Calu3 (cell line): ENCODE data around the gene SH2D6. TPM values are rescaled to one million over a fixed set of nuclear protein-coding genes. Genes with fewer than 3 reads are reported as not detected.
A peak's percentile ranks its signal among the peaks of the same experiment; 100 is the strongest.

ENCODE experiments used
- BruUV-seq: library from RNA; stranded (reverse); fragments of 400-500 nt; replicated peaks from 2 replicates; lab custom pipeline; 2021; lab: Mats Ljungman, UMichigan
- CTCF ChIA-PET: fragments of 300-600 bp; sonication (Branson Sonifier 250); formaldehyde crosslinking; loops from one replicate; lab custom pipeline; 2022; ENCODE audit warnings: antibody characterized with exemption; lab: Charles Lee
- DNase-seq: peaks from one replicate; pipeline ENCODE4 v3.0.0; 2022
- H3K27ac Mint-ChIP-seq: one replicate; pipeline ENCODE4 v1.8.0; 2022; ENCODE audit warnings: mixed read lengths; ENCODE audit not compliant: unreplicated experiment
- H3K27me3 Mint-ChIP-seq: one replicate; pipeline ENCODE4 v1.8.0; 2022; ENCODE audit warnings: mixed read lengths; ENCODE audit not compliant: unreplicated experiment
- H3K36me3 Mint-ChIP-seq: one replicate; pipeline ENCODE4 v1.8.0; 2022; ENCODE audit warnings: mild to moderate bottlenecking, moderate library complexity, mixed read lengths; ENCODE audit not compliant: insufficient read depth, unreplicated experiment
- H3K4me1 Mint-ChIP-seq: one replicate; pipeline ENCODE4 v1.8.0; 2022; ENCODE audit warnings: mild to moderate bottlenecking, low read depth, mixed read lengths; ENCODE audit not compliant: unreplicated experiment
- H3K4me3 Mint-ChIP-seq: one replicate; pipeline ENCODE4 v1.8.0; 2022; ENCODE audit warnings: mild to moderate bottlenecking, low read depth, moderate library complexity, mixed read lengths; ENCODE audit not compliant: unreplicated experiment
- H3K9me3 Mint-ChIP-seq: one replicate; pipeline ENCODE4 v1.8.0; 2022; ENCODE audit warnings: low read depth, mixed read lengths; ENCODE audit not compliant: unreplicated experiment
- CTCF ChIP-seq: fragments of 200-600 bp; IDR thresholded peaks from one replicate; pipeline ENCODE4 v1.8.0; 2022; ENCODE audit warnings: antibody characterized with exemption; ENCODE audit not compliant: unreplicated experiment
- intact Hi-C: fragments of 100-400 bp; cut with micrococcal nuclease; formaldehyde crosslinking; loops from one replicate; pipeline ENCODE4 v1.10.0; 2022; ENCODE audit not compliant: unreplicated experiment
- total RNA-seq: library from RNA; stranded (reverse); gene quantifications from 2 replicates; pipeline ENCODE4 v1.2.3, GENCODE V29; 2022

SH2D6 gene
- total RNA-seq, 1 experiment from 2014 or later: 1.8 TPM

GRCh38 chr2:85395912-85396475 lies 22.5 kb upstream of the SH2D6 start:
- no peak for DNase-seq
- CTCF ChIA-PET: no interaction called here
- intact Hi-C loops: no loop called here
- no peak overlapping the region for H3K4me3 Mint-ChIP-seq
- no peaks in the 10 kb centered on the region for H3K9me3 Mint-ChIP-seq
- TF ChIP-seq CTCF: no peak
- H3K27me3 Mint-ChIP-seq: no peaks in the 10 kb centered on the region
- no TSS peak for BruUV-seq
- peaks cover 41% of the 10 kb centered on the region for H3K36me3 Mint-ChIP-seq
- peaks cover 18% of the 10 kb centered on the region for H3K4me1 Mint-ChIP-seq
- H3K27ac Mint-ChIP-seq: no peak overlapping the region

- peaks cover 38% of the 10 kb centered on the region for H3K36me3 Mint-ChIP-seq
- H3K27ac Mint-ChIP-seq: peak overlapping the region; percentile 15
- H3K27me3 Mint-ChIP-seq: no peaks in the 10 kb centered on the region
- no peaks in the 10 kb centered on the region for H3K9me3 Mint-ChIP-seq
- BruUV-seq: no TSS peak
- TF ChIP-seq CTCF: no peak
- DNase-seq: no peak
- CTCF ChIA-PET: interaction anchor here (0.6 kb wide), 1 partner anchor 357 kb away, joined by 3 read pairs; the partner anchor contains the start of gene ATOH8
- intact Hi-C loops: no loop called here
- peaks cover 19% of the 10 kb centered on the region for H3K4me1 Mint-ChIP-seq
- no peak overlapping the region for H3K4me3 Mint-ChIP-seq
Measured at GRCh38 chr2:85396531-85397470, 21.7 kb upstream of the SH2D6 start.

- intact Hi-C loops: no loop called here
- Mint-ChIP-seq H3K4me1 (peaks cover 24% of the 10 kb centered on the region), H3K27me3 (no peaks in the 10 kb centered on the region), H3K4me3 (no peak overlapping the region), H3K36me3 (peaks cover 44% of the 10 kb centered on the region), H3K9me3 (no peaks in the 10 kb centered on the region), H3K27ac (no peak overlapping the region)
- CTCF ChIA-PET: no interaction called here
- DNase-seq: no peak
- no TSS peak for BruUV-seq
- TF ChIP-seq CTCF: no peak
Measured at GRCh38 chr2:85397925-85398331, 20.6 kb upstream of the SH2D6 start.

- TF ChIP-seq CTCF: no peak
- no peak overlapping the region for H3K27ac Mint-ChIP-seq
- no peaks in the 10 kb centered on the region for H3K27me3 Mint-ChIP-seq
- H3K9me3 Mint-ChIP-seq: no peaks in the 10 kb centered on the region
- DNase-seq: no peak
- BruUV-seq: no TSS peak
- peaks cover 44% of the 10 kb centered on the region for H3K36me3 Mint-ChIP-seq
- H3K4me3 Mint-ChIP-seq: no peak overlapping the region
- peaks cover 24% of the 10 kb centered on the region for H3K4me1 Mint-ChIP-seq
- CTCF ChIA-PET: interaction anchor here (0.6 kb wide), 1 partner anchor 338 kb away, joined by 4 read pairs; no protein-coding TSS in a partner anchor
- intact Hi-C loops: no loop called here
Measured at GRCh38 chr2:85398426-85399182, 19.9 kb upstream of the SH2D6 start.
